Esophagus muscularis mucosa (tissue), 4 donors: ENCODE measurements around the gene SHB.

Source experiments
- EP300 ChIP-seq: sonication (generic); formaldehyde crosslinking; IDR thresholded peaks from one replicate; pipeline ENCODE4 v1.6.1; 2017; ENCODE audit warnings: antibody characterized with exemption
- POLR2AphosphoS5 ChIP-seq, 2 donors: sonication (generic); formaldehyde crosslinking; IDR thresholded peaks; one replicate each; pipeline ENCODE4 v1.6.1; 2017; ENCODE audit warnings: antibody characterized with exemption in 2 of 2
- TF ChIP-seq, protein P1 (sequence below), 3 experiments: fragments of 200-600 bp in 2 of 3; fragments of 450-650 bp in 1 of 3; sonication (generic) in 2 of 3; IDR thresholded peaks; one replicate each; pipeline ENCODE4 v1.5.1; 2017 to 2019; ENCODE audit warnings: antibody characterized with exemption in 3 of 3, mild to moderate bottlenecking in 2 of 3, moderate library complexity in 1 of 3

DNA sequence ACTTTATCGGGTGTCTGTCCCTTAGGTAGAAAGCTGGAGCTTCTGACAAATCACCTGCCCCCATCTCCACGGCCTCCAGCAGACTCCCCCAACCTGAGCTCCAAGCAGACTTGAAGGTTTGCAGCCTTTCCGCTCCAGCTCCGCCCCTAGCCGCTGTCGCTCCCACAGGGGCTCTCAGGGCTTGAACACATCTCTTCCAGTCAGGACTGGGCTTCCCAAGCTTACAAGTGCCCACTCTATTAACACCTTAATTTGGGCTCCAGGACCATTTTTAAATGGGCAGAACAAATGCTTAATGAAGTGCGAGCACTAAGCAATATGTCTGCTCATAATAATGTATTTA is 147.9 kb downstream of the SHB start:
- TF ChIP-seq, protein P1, sequence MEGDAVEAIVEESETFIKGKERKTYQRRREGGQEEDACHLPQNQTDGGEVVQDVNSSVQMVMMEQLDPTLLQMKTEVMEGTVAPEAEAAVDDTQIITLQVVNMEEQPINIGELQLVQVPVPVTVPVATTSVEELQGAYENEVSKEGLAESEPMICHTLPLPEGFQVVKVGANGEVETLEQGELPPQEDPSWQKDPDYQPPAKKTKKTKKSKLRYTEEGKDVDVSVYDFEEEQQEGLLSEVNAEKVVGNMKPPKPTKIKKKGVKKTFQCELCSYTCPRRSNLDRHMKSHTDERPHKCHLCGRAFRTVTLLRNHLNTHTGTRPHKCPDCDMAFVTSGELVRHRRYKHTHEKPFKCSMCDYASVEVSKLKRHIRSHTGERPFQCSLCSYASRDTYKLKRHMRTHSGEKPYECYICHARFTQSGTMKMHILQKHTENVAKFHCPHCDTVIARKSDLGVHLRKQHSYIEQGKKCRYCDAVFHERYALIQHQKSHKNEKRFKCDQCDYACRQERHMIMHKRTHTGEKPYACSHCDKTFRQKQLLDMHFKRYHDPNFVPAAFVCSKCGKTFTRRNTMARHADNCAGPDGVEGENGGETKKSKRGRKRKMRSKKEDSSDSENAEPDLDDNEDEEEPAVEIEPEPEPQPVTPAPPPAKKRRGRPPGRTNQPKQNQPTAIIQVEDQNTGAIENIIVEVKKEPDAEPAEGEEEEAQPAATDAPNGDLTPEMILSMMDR (IDR thresholded peaks at IDR 0.05) = no peak
- TF ChIP-seq EP300 = no peak
- TF ChIP-seq POLR2AphosphoS5 (IDR thresholded peaks at IDR 0.05) = no peak
